Prostate gland (tissue), 2 donors: ENCODE data around the gene LCN15.

ENCODE experiments used
- CTCF ChIP-seq, 4 experiments: fragments of 200-600 bp in 2 of 4; fragments of 450-650 bp in 2 of 4; sonication (generic) in 2 of 4; IDR thresholded peaks; 1 replicate in 3 of 4; 2 replicates in 1 of 4; pipeline ENCODE4 v1.5.1; 2016 to 2019; ENCODE audit warnings: antibody characterized with exemption in 4 of 4, mild to moderate bottlenecking in 2 of 4, moderate library complexity in 2 of 4
- POLR2A ChIP-seq: fragments of 450-650 bp; IDR thresholded peaks from one replicate; pipeline ENCODE4 v1.6.1; 2016; ENCODE audit warnings: antibody characterized with exemption, mild to moderate bottlenecking
- POLR2AphosphoS5 ChIP-seq: sonication (generic); formaldehyde crosslinking; IDR thresholded peaks from one replicate; pipeline ENCODE4 v1.6.1; 2017; ENCODE audit warnings: antibody characterized with exemption

- TF ChIP-seq POLR2A (no peak), CTCF (IDR thresholded peaks at IDR 0.05) (no peak), POLR2AphosphoS5 (no peak)
These were observed 23.1 kb downstream of the LCN15 start for GRCh38 chr9:136740971-136741882.
